Liver (tissue), 3 donors: ENCODE measurements around the gene ABCD3.

Source experiments
- CTCF ChIP-seq: fragments of 150-350 bp; IDR thresholded peaks from 2 replicates; pipeline ENCODE4 v1.5.1; 2017; ENCODE audit warnings: improper control_type of control experiment, low read depth, low read length; ENCODE audit not compliant: missing input control
- GABPA ChIP-seq, 2 donors: IDR thresholded peaks in 1 of 2; conservative IDR thresholded peaks in 1 of 2; 2 replicates each; pipeline ENCODE4 v1.6.1; 2016; ENCODE audit warnings: antibody characterized with exemption in 2 of 2, mild to moderate bottlenecking in 1 of 2, moderate library complexity in 1 of 2
- HNF4G ChIP-seq: IDR thresholded peaks from 2 replicates; pipeline ENCODE4 v1.6.1; 2016; ENCODE audit warnings: antibody characterized with exemption
- MAX ChIP-seq: IDR thresholded peaks from 2 replicates; pipeline ENCODE4 v1.6.1; 2016; ENCODE audit warnings: antibody characterized with exemption
- RAD21 ChIP-seq, 2 donors: IDR thresholded peaks; 2 replicates each; pipeline ENCODE4 v1.6.1; 2016; ENCODE audit warnings: antibody characterized with exemption in 2 of 2, mild to moderate bottlenecking in 2 of 2
- REST ChIP-seq: IDR thresholded peaks from 2 replicates; pipeline ENCODE4 v1.6.1; 2016; ENCODE audit warnings: antibody characterized with exemption, mild to moderate bottlenecking
- SP1 ChIP-seq: IDR thresholded peaks from 2 replicates; pipeline ENCODE4 v1.6.1; 2018; ENCODE audit warnings: antibody characterized with exemption, mild to moderate bottlenecking
- TAF1 ChIP-seq: conservative IDR thresholded peaks from 2 replicates; pipeline ENCODE4 v1.6.1; 2016; ENCODE audit warnings: antibody characterized with exemption, mild to moderate bottlenecking
- YY1 ChIP-seq: IDR thresholded peaks from 2 replicates; pipeline ENCODE4 v1.6.1; 2016; ENCODE audit warnings: antibody characterized with exemption, mild to moderate bottlenecking
- donor health status: healthy.
- donor health status: healthy.

- TF ChIP-seq CTCF: no peak
- no peak for TF ChIP-seq YY1
- TF ChIP-seq MAX: no peak
- TF ChIP-seq RAD21 (IDR thresholded peaks at IDR 0.05): no peak
- TF ChIP-seq HNF4G: no peak
- TF ChIP-seq REST: no peak
- no peak for TF ChIP-seq GABPA (IDR thresholded peaks at IDR 0.05 in 1 of 2, conservative IDR thresholded peaks at IDR 0.05 in 1 of 2)
- TF ChIP-seq TAF1: no peak
- no peak for TF ChIP-seq SP1
These were observed 68.8 kb downstream of the ABCD3 start for GRCh38 chr1:94486990-94487389.
